ENCODE results near the gene AAK1. TPM values are rescaled to one million over a fixed set of nuclear protein-coding genes. Genes with fewer than 3 reads are reported as not detected.

Gene AAK1
- total and polyA plus RNA-seq, 2 donors (not counting 1 experiment from before 2014, with no cell fraction given): 43.5 to 45.7 TPM

- Histone ChIP-seq H2AFZ (ENCODE audit: low read length) (no peak overlapping the region), H3K4me1 (ENCODE audit: control insufficient read depth, extremely low read depth, insufficient read depth, low read length) (no peaks in the 10 kb centered on the region), H3K9me3 (ENCODE audit: control insufficient read depth, insufficient read depth, low read depth, low read length) (no peaks in the 10 kb centered on the region), H3K9ac (ENCODE audit: insufficient read depth, low read length) (no peak overlapping the region), H3K4me2 (ENCODE audit: extremely low read depth, insufficient read depth, low read length) (no peak overlapping the region), H3K27me3 (ENCODE audit: control insufficient read depth, insufficient read depth, low read length) (no peaks in the 10 kb centered on the region), H3K36me3 (ENCODE audit: control insufficient read depth, insufficient read depth, low read length) (no peaks in the 10 kb centered on the region), H4K20me1 (ENCODE audit: control insufficient read depth, extremely low read depth, insufficient read depth, low read length) (no peaks in the 10 kb centered on the region), H3K27ac (ENCODE audit: insufficient read depth, low read length) (no peak overlapping the region), H3K79me2 (ENCODE audit: control insufficient read depth, insufficient read depth, low read length) (no peaks in the 10 kb centered on the region), H3K4me3 (replicated peaks in 1 of 4; ENCODE audit: control extremely low read depth in 1 of 4, insufficient read depth in 1 of 4, low read depth in 3 of 4, low read length in 4 of 4) (no peak overlapping the region)
- no peak for DNase-seq (ENCODE audit: low read depth in 2 of 2)
- no peak for TF ChIP-seq EZH2 (IDR thresholded peaks at IDR 0.05; ENCODE audit: low read length, missing control alignments)
- TF ChIP-seq, protein P1, sequence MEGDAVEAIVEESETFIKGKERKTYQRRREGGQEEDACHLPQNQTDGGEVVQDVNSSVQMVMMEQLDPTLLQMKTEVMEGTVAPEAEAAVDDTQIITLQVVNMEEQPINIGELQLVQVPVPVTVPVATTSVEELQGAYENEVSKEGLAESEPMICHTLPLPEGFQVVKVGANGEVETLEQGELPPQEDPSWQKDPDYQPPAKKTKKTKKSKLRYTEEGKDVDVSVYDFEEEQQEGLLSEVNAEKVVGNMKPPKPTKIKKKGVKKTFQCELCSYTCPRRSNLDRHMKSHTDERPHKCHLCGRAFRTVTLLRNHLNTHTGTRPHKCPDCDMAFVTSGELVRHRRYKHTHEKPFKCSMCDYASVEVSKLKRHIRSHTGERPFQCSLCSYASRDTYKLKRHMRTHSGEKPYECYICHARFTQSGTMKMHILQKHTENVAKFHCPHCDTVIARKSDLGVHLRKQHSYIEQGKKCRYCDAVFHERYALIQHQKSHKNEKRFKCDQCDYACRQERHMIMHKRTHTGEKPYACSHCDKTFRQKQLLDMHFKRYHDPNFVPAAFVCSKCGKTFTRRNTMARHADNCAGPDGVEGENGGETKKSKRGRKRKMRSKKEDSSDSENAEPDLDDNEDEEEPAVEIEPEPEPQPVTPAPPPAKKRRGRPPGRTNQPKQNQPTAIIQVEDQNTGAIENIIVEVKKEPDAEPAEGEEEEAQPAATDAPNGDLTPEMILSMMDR (conservative IDR thresholded peaks at IDR 0.05 in 1 of 2, IDR thresholded peaks at IDR 0.05 in 1 of 2; ENCODE audit: low read depth in 1 of 2, low read length in 2 of 2): no peak
Measured at GRCh38 chr2:69453475-69454129, 189.9 kb downstream of the AAK1 start.

- no peak overlapping the region for H3K4me3 ChIP-seq (replicated peaks in 1 of 4; ENCODE audit: control extremely low read depth in 1 of 4, insufficient read depth in 1 of 4, low read depth in 3 of 4, low read length in 4 of 4)
- H3K27me3 ChIP-seq (ENCODE audit: control insufficient read depth, insufficient read depth, low read length): no peaks in the 10 kb centered on the region
- no peaks in the 10 kb centered on the region for H4K20me1 ChIP-seq (ENCODE audit: control insufficient read depth, extremely low read depth, insufficient read depth, low read length)
- no peaks in the 10 kb centered on the region for H3K36me3 ChIP-seq (ENCODE audit: control insufficient read depth, insufficient read depth, low read length)
- H3K9me3 ChIP-seq (ENCODE audit: control insufficient read depth, insufficient read depth, low read depth, low read length): no peaks in the 10 kb centered on the region
- H3K4me1 ChIP-seq (ENCODE audit: control insufficient read depth, extremely low read depth, insufficient read depth, low read length): no peaks in the 10 kb centered on the region
- TF ChIP-seq, protein P1 (conservative IDR thresholded peaks at IDR 0.05 in 1 of 2, IDR thresholded peaks at IDR 0.05 in 1 of 2; ENCODE audit: low read depth in 1 of 2, low read length in 2 of 2): no peak
- no peak for TF ChIP-seq EZH2 (IDR thresholded peaks at IDR 0.05; ENCODE audit: low read length, missing control alignments)
- H3K27ac ChIP-seq (ENCODE audit: insufficient read depth, low read length): no peak overlapping the region
- no peaks in the 10 kb centered on the region for H3K79me2 ChIP-seq (ENCODE audit: control insufficient read depth, insufficient read depth, low read length)
- no peak overlapping the region for H3K9ac ChIP-seq (ENCODE audit: insufficient read depth, low read length)
- H3K4me2 ChIP-seq (ENCODE audit: extremely low read depth, insufficient read depth, low read length): no peak overlapping the region
- no peak overlapping the region for H2AFZ ChIP-seq (ENCODE audit: low read length)
- DNase-seq (ENCODE audit: low read depth in 2 of 2): no peak
Measured at GRCh38 chr2:69452687-69453086, 190.9 kb downstream of the AAK1 start.

DNA sequence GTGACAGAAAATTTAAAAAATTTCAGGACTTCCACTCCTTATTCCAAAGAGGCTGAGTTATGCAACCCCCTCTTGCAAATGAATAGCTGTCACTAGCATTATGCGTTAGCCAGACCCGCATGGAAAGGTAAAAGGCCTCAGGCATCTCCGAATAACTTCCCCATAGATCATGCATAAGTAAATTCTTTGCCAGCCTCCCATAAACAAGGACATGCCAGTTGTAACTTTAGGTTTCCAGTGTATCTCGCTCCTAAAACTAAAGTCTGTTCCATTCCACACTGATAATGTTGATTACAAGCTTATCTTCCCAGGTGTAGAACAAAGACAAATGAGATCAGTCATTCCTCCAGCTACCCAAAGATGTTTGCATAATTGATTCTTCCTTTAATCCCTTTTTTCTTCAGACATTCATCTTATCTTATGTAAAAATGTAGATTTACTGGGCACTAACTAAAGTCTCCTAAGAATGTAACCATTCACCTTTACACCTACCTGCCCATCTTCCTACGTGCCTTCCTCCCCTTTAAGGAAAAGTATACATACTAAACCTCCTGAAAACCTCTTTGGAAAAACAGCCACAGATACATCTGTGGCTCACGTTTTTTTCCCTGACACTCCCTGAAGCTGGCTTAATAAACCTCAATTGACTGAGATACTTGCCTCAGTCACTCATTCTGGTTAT is 192.7 kb downstream of the AAK1 start:
- Histone ChIP-seq H3K4me2 (ENCODE audit: extremely low read depth, insufficient read depth, low read length) (no peak overlapping the region), H3K4me1 (ENCODE audit: control insufficient read depth, extremely low read depth, insufficient read depth, low read length) (no peaks in the 10 kb centered on the region), H3K27me3 (ENCODE audit: control insufficient read depth, insufficient read depth, low read length) (no peaks in the 10 kb centered on the region), H3K9me3 (ENCODE audit: control insufficient read depth, insufficient read depth, low read depth, low read length) (no peaks in the 10 kb centered on the region), H2AFZ (ENCODE audit: low read length) (no peak overlapping the region), H3K9ac (ENCODE audit: insufficient read depth, low read length) (no peak overlapping the region), H3K4me3 (replicated peaks in 1 of 4; ENCODE audit: control extremely low read depth in 1 of 4, insufficient read depth in 1 of 4, low read depth in 3 of 4, low read length in 4 of 4) (no peak overlapping the region), H3K79me2 (ENCODE audit: control insufficient read depth, insufficient read depth, low read length) (no peaks in the 10 kb centered on the region), H4K20me1 (ENCODE audit: control insufficient read depth, extremely low read depth, insufficient read depth, low read length) (no peaks in the 10 kb centered on the region), H3K36me3 (ENCODE audit: control insufficient read depth, insufficient read depth, low read length) (no peaks in the 10 kb centered on the region), H3K27ac (ENCODE audit: insufficient read depth, low read length) (no peak overlapping the region)
- TF ChIP-seq EZH2 (IDR thresholded peaks at IDR 0.05; ENCODE audit: low read length, missing control alignments): no peak
- TF ChIP-seq, protein P1 (conservative IDR thresholded peaks at IDR 0.05 in 1 of 2, IDR thresholded peaks at IDR 0.05 in 1 of 2; ENCODE audit: low read depth in 1 of 2, low read length in 2 of 2): no peak
- DNase-seq (ENCODE audit: low read depth in 2 of 2): no peak

Data from fibroblast of lung (primary cell).